ENCODE results near the gene REEP1. TPM values are rescaled to one million over a fixed set of nuclear protein-coding genes. Genes with fewer than 3 reads are reported as not detected.

Gene REEP1
- total and polyA plus RNA-seq, 2 of the 8 experiments (the other 6 are each of a cell fraction or from before 2014, with no cell fraction given), result 0.74 to 1.5 TPM

- no peak for TF ChIP-seq CHD7 (IDR thresholded peaks at IDR 0.05; ENCODE audit: insufficient replicate concordance, low read length)
- no peak for TF ChIP-seq NANOG (IDR thresholded peaks at IDR 0.05; ENCODE audit: insufficient read depth, low read depth, low read length, poor library complexity, severe bottlenecking)
Measured at GRCh38 chr2:86213699-86214502, 123.5 kb downstream of the REEP1 start (continued).

Measured in H1 (cell line).